HG02870 (cell line): ENCODE measurements around the gene UBE3C.
"Not testable (repeated sequence)": the region's sequence is repeated elsewhere in the genome, so short reads cannot be mapped to it uniquely, and the experiment has no call there.

ENCODE experiments used
- ATAC-seq: cut with Tn5 transposase; IDR thresholded peaks from one replicate; pipeline ENCODE4 v1.9.1; 2021; ENCODE audit warnings: mild to moderate bottlenecking, moderate library complexity; ENCODE audit not compliant: unreplicated experiment

The UBE3C gene

GRCh38 chr7:157234271-157234670 lies 95.5 kb downstream of the UBE3C start:
- ATAC-seq = no peak

GRCh38 chr7:157235357-157236333 lies 96.9 kb downstream of the UBE3C start:
- ATAC-seq = no peak

GRCh38 chr7:157238087-157238486 lies 99.4 kb downstream of the UBE3C start:
- ATAC-seq = no peak

- no peak for ATAC-seq
Measured at GRCh38 chr7:157239571-157240270, 101.0 kb downstream of the UBE3C start.

GRCh38 chr7:157241631-157242030 lies 102.9 kb downstream of the UBE3C start:
- ATAC-seq = no peak

DNA sequence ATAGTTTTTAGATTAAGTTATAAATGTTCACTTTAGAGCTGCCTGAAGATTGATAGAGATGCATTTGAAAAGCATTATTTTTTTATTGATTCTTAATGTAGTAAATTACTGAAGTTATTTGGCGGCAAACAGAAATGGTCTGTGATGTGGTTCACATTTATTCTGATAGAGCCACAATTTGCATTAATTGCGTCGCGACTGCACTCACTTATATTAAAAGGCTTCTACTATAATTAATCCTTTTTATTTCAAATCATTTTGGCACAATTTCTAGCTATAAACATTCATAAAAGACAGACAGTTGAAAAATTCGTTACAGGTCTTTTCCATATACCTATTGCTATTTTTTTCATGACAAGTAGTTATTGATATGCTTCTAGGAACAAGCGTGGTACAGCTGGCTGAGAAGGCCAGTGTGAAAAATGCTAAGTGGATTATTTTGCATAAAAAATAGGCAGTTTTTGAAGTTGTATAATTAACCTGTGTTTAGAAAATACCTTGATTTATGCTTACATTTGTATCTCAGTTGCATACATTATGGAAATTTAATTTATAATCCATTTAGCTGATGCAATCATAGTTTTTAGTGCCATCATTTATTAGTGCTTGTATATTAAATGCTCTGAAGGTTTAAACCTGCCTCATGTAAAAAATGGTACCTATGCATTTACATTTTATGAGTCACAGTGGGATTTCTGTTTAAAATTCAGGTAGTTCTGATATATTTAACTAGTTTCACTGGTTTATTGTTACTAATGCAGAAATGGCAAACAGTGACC lies 106.0 kb downstream of the UBE3C start:
- ATAC-seq = no peak

DNA sequence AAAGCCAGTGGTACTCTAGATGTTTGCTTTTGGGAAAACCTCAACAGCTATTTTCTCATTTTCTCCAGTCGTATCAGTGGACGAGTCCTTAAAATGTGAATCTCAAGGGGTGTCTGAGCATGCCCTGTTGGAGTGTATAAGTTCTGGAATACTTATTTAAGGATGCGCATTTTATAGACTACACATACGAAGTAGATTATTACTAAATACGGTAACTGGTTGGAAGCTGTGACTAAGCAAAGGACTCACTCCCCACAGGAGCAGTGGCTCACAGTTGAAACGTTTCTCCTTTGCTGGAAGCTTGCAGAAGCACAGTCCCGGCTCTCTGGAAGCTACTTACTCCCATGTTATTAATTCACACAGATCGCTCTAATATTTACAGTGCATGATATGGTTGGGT lies 107.3 kb downstream of the UBE3C start:
- no peak for ATAC-seq

DNA sequence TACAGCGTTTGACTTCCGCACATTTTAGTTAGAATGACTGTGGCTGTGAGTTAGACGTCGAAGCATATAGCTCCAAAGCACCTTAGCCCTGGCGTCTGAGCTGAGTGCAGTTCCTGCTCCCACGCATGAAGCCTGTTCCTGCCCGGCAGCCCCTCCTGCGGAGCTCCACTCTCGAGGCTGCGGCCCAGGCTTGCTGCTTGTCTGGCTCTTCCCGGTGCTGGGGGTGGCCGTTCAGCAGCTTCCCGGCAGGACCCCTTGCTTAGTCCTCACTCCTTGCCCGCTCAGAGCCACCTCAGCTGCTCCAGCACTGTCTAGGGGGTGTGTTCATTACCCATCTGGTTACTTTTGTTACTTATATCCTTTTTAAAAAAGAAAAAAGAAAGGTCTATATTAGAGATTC lies 109.9 kb downstream of the UBE3C start:
- ATAC-seq = no peak

- peak; percentile 76 for ATAC-seq
Measured at GRCh38 chr7:157250605-157251228, 112.0 kb downstream of the UBE3C start.

DNA sequence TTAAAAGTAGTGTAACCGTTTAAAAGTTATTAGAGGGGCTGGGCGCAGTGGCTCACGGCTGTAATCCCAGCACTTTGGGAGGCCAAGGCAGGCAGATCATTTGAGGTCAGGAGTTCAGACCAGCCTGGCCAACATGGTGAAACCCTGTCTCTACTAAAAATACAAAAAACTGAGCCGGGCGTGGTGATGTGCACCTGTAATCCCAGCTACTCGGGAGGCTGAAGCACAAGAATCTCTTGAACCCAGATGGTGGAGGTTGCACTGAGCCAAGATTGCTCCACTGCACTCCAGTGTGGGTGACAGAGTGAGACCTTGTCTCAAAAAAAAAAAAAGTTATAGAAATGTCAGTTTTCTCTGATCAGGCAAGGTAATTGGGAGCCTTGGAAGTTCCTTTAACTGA lies 113.1 kb downstream of the UBE3C start:
- not testable (repeated sequence) for ATAC-seq

DNA sequence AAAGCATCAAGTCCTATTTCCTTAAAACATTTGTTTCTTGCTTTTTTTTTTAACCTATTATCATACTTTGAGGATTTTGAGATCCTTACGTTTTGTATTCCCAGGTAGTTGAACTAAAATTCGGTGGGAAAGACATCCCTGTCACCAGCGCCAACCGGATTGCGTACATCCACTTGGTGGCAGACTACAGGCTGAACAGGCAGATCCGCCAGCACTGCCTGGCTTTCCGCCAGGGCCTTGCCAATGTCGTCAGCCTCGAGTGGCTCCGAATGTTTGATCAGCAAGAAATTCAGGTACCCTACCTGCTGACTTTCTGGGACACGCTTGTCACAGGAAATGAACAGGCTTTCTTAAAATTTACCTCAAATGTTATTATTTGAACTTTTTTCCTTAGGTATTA lies 115.1 kb downstream of the UBE3C start:
- ATAC-seq = no peak

DNA sequence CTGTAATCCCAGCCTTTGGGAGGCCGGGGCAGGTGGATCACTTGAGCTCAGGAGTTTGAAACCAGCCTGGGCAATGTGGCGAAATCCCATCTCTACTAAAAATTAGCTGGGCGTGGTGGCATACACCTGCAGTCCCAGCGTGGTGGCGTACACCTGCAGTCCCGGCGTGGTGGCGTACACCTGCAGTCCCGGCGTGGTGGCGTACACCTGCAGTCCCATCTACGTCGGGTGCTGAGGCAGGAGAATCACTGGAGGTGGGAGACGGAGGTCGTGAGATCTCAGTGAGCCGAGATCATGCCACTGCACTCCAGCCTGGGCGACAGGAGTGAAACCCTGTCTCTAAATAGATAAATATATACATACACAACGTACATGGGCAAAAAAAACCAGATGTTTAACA lies 116.1 kb downstream of the UBE3C start:
- not testable (repeated sequence) for ATAC-seq

GRCh38 chr7:157255201-157255606 lies 116.5 kb downstream of the UBE3C start:
- no peak for ATAC-seq

DNA sequence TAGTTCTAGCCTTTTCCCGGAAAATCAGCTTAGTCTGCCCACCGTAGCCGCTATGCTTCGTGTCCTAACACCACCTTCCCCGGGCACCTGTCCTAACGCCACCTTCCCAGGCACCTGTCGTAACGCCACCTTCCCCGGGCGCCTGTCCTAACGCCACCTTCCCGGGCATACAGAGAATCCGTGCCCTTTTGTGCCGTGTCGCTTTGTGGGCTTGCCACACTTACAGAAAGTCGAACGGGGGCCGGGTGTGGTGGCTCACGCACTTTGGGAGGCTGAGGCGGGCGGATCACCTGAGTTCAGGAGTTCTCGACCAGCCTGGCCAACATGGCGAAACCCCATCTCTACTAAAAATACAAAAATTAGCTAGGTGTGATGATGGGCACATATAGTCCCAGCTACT lies 124.4 kb downstream of the UBE3C start:
- ATAC-seq = no peak

GRCh38 chr7:157265051-157265450 lies 126.3 kb downstream of the UBE3C start:
- no peak for ATAC-seq

GRCh38 chr7:157266272-157266671 lies 127.5 kb downstream of the UBE3C start:
- ATAC-seq = no peak

DNA sequence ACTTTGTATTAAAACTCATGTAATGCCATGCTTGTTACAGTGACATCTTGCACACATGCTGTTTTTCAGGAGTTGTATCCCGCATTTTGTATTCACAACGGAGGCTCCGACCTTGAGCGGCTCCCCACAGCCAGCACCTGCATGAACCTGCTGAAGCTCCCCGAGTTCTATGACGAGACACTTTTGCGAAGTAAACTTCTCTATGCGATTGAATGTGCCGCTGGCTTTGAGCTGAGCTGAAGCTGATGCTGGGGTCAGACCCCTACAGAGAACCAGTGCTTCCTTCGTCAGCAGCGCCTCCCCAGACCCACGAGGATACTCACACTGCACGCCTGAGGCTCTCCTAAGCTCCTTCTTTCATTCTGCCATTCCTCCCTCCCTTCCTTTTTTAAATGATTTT lies 128.8 kb downstream of the UBE3C start:
- no peak for ATAC-seq

DNA sequence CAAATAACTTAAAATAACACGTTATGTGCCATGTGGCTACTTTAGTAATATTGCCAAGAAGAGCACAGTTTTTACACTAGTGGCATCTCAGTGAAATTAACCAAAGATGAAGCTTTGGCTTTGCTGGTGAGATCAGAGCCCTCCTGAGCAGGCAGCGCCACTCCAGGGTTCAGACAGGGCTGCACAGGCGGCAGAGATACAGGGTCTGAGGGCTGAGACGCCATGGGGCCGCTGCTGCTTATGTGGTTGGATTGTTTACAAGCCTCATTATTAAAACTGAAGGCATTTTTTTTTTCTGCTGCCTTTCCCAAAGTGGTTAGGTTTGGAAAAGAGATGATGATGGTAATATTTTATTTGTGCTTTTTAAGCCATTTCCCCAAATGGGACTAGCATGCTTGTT lies 129.2 kb downstream of the UBE3C start:
- no peak for ATAC-seq

- no peak for ATAC-seq
Measured at GRCh38 chr7:157268540-157268939, 129.8 kb downstream of the UBE3C start.

GRCh38 chr7:157269341-157270059 lies 130.8 kb downstream of the UBE3C start:
- ATAC-seq = no peak
